Measurements from ENCODE around the gene EHF.

EHF gene

GRCh38 chr11:34647131-34647530, 26.2 kb downstream of the EHF start:
- no peak for DNase-seq

GRCh38 chr11:34647532-34647931, 26.6 kb downstream of the EHF start:
- DNase-seq = no peak

- DNase-seq = no peak
Measured at GRCh38 chr11:34648036-34648435, 27.1 kb downstream of the EHF start.

DNA sequence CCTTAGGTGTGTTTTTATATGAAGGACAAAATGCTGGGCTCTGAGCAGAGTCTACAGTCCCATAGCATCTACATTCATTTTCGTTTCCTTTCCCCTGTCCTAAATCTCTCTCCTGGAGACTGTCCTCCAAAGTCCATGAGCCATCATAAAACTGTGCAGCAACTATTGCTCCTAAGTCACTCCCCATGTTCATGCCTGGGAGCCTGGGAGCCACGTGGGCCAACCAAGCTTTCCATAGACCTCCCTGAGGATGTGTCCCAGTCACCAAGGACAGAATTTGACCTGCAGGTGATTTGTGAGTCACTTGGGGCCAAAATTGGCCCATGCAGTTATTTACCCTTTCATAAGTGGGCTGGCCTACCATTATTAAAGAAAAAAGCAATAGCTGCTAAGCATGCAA, 28.7 kb downstream of the EHF start:
- DNase-seq = no peak

DNA sequence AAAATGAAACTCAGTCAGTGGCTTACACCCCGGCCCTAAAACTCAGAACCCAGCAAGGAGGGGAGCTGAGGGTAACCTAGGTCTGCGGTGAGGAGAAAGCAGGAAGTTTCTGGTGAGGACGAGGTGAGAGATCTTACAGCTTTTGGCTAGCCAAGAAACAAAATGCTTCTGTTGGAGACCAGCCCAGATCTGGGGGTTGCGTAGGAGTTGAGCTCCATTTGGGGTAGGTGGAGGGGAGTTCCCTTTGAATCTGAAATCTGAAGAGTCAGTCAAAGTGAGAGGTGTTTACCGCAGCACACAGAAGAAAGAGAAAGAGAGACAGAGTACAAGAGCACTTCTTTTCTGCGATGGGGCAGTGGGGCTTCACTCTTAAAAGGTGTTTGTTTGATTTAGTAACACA, 29.6 kb downstream of the EHF start:
- DNase-seq = no peak

DNA sequence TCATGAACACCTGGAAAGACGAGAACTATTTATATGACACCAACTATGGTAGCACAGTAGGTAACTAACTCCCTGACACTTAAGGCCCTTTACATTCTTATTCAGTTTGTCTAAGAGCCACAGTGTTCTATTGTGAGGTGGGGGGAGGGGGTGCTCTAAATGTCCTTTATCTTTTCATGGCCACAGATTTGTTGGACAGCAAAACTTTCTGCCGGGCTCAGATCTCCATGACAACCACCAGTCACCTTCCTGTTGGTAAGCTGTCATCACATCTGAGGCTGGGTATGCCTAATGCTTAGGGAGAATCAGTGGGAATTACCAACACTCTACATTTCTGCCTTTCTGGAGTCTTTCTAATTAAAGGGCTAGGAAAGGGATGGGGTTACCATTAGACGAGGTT, 30.7 kb downstream of the EHF start:
- DNase-seq = no peak

DNA sequence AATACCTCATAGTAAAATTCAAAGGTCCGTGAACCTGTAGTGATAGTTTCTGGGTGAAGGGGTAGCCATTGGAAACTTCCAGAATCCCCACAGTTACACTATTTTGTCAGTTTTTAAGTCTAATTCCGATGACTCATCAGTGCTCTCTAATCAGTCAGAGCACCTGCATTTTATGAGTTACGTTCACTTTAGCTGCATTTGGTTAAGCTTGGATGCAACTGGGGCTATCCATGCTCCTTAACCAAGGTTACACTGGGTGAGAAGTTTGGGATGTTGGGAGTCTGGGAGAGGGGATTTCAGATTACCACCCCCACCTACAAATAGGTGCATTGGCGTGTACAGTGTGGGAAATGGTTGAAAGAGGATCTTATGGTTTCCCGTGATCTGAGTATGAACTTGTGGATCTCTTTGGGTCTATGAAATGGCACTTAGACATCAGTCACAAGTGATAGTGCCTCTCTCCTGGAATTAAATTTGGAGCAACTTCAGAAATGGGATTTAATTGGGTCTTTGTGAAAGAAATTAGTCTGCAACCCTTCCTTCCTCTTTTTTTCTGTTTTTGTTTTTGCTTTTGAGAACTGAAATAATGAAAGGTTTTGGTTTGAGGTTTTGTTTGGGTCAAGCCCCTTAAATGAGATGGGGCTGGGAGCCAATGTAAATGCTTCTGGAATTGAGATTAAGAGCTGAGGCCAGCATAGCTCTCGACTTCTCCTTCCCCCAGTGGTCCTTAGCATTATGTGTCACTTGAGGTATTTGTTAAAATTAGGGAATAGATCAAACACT, 31.5 kb downstream of the EHF start:
- DNase-seq = no peak

- no peak for DNase-seq
Measured at GRCh38 chr11:34653031-34653430, 32.1 kb downstream of the EHF start.

DNA sequence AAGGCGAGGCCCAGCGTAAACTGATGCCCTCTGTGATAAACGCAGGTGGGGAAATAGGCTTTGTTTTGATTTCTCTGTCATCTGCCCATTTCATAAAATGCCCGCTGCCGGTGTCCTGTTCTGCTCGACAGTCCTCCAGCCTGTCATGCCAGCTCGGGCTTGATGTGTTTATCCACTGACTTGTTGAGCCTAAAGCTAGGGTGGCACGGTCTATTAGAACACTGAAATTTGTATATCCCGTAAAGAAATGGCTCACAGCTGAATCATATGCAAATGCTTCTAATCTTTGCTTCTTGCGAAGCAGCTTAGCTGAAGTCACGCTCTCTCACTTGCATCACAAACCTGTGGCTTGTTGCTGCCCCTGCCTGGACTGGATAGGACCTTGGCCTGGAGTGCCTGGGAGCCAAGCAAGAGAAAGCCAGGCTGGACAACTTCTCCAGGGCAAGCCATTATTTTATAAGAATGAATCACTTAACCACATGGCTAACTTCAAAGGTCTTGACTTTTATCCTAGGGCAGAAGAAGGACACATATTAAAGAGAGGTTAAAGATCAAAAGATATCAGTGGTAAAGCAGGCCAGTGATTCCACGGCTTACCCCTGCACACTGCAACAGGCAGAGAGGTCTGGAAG, 33.1 kb downstream of the EHF start:
- DNase-seq = peak; percentile 91

- no peak for DNase-seq
Measured at GRCh38 chr11:34654483-34655334, 33.8 kb downstream of the EHF start.

- DNase-seq = no peak
Measured at GRCh38 chr11:34655335-34656008, 34.6 kb downstream of the EHF start.

DNA sequence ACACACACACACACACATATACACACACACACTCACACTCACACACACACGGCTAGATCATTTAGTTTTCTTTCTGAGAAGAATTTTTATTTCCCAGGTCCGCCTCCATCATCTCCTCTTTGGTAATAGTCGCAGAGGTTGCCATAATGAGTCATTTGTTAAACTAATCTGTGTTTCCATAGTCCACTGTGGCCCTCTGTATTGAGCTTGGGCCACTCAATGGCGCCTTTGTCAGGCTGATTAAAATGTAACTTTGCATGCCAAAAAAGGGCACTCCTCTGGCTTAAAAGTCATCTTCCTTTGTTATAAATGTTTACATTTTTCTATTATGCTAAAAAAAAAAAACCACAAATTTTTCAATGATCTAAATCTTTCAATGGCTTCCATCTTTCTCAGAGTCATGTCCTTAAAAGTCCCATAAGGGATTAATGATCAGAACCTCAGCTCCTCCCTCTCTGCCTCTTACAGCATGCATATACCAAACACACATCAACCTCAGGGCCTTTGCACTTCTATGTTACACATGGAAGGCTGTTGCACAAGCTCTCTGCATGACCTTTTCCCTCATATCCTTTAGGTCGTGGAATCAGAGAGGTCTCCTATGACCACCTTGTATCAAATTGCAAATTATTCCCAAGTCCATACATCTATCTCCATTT, 35.3 kb downstream of the EHF start:
- no peak for DNase-seq

- DNase-seq = no peak
Measured at GRCh38 chr11:34658071-34659015, 37.5 kb downstream of the EHF start.

DNA sequence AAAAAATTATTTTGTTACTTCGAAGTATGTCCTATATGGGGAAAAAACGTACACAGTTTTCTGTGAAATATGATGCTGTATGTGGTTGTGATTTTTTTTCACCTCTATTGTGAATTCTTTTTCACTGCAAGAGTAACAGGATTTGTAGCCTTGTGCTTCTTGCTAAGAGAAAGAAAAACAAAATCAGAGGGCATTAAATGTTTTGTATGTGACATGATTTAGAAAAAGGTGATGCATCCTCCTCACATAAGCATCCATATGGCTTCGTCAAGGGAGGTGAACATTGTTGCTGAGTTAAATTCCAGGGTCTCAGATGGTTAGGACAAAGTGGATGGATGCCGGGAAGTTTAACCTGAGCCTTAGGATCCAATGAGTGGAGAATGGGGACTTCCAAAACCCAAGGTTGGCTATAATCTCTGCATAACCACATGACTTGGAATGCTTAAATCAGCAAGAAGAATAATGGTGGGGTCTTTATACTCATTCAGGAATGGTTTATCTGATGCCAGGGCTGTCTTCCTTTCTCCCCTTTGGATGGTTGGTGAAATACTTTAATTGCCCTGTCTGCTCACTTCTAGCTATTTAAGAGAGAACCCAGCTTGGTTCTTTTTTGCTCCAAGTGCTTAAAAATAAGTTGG, 38.3 kb downstream of the EHF start:
- no peak for DNase-seq

DNA sequence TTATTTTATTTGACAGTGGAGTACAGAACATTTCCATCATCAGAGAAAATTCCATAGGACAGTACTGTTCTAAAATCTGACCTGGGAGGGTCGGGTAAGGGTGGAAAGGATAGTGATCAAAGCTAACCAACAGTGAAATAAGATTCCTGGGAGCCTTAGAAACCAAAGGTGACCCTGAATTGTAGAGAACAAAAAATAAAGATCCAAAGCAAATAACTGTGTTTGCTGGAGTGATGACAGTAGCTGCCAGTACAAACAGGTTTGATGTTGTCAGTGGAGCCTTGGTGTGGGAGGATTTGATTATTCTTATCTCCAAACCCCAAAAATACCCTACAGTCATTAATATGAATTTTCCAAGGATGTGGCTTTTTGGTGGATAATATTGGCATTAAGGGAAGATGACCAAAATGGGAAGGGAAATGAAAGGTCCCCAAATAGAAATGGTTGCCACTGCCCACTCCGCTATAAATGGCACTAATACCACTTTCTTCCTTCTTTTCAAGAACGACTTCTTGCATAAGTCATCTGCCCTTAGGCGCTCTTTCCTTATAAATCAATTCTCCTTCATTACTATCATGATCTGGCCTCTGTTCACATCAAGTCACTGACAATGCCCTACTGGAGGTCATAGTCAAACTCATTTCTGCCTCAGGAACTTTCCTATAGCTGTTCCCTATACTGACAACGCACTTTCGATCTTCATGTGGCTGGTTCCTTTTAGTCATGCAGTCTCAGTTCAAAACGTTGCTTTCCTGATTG, 44.4 kb downstream of the EHF start:
- no peak for DNase-seq

DNA sequence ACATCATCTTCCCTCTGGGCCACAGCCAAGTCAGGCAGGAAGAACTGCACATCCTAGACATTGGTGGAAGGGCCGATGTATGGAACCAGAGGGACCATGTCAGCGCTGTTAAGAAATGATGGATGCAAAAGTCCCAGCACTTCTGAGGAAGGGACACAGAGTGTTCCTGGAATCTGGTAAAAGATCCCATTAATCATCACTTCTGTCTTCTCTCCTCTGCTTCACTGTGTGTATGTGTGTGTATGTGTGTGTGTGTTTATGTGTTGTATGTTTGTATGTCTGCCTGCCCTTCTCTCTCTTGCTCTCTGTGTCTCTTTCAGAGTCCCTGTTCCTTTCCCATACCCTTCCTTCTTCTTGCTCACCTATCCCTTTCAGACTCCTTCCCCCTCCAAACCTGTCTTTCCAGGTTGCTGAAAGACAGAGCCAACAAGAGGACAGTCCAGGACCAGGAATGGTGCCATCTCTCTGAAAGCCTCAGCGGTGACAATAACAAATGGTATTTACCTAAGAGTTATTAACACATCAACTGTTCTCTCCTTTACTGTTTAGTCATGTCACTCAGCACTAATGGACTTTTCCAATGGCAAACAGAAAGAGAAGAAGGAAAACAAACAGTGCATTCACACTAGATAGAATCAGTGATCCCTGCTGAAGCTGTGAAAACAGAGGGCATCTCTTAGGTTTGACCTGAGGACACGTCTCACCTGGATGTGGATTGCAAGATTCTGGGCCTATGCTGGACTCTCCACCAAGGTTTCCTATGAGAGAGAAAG, 47.1 kb downstream of the EHF start:
- DNase-seq = no peak

DNA sequence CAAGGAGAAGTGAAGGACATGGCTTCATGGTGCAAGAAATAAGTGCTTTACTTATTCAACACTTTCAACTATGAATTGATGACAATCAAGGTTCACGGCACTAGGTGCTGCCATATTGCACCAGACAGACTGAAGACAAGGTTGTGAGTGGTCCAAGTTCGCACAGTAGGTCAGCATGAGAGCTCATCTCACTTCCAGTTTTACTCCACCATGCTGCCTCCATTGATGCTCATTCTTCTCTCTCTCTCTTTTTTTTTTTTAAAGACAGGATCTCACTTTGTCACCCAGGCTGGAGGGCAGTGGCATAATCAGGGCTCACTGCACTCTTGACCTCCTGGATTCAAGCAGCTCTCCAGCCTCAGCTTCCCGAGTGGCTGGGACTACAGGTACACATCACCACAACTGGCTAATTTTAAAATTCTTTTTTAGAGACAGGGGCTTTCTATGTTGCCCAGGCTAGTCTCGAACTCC, 47.7 kb downstream of the EHF start:
- no peak for DNase-seq

DNA sequence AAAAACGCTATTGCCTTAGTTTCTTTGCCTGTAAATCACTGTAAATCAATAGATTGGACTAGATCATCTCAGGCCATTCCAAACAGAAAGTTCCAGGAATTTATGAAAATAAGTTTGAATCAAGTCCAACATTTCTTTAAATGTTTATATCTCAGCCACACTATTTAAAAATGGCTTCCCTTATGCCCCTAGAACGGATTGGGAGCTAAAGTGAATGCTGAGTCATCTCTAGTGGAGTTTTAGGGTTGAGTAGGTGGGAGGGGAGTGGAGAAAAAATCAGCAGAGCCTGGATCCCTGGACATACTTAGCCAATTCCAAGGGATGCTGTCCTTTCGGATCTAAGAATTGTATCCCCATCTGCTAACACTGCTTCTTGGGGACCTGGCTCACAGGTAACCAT, 48.6 kb downstream of the EHF start:
- no peak for DNase-seq

DNA sequence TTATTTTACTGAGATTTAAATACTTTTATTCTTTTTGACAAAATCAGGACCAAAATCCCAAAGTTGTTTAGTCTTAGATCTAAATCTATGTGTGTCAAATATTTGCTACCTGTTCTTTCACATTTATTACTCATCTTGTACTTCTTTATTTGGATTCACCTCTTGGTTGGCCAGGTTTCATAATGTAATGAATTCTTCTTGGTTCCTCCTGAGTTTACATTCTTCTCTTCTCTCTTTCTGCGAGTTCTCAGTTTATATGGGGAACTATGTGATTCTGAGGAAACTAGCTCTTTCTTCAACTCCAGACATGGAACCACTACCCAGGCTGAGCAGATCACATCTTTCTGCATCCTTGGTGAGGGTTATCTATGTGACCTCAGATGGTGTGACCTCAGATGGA, 50.2 kb downstream of the EHF start:
- DNase-seq = no peak

Data from amniotic stem cell (primary cell).